ENCODE results near the gene HMX1.

Gene HMX1

DNA sequence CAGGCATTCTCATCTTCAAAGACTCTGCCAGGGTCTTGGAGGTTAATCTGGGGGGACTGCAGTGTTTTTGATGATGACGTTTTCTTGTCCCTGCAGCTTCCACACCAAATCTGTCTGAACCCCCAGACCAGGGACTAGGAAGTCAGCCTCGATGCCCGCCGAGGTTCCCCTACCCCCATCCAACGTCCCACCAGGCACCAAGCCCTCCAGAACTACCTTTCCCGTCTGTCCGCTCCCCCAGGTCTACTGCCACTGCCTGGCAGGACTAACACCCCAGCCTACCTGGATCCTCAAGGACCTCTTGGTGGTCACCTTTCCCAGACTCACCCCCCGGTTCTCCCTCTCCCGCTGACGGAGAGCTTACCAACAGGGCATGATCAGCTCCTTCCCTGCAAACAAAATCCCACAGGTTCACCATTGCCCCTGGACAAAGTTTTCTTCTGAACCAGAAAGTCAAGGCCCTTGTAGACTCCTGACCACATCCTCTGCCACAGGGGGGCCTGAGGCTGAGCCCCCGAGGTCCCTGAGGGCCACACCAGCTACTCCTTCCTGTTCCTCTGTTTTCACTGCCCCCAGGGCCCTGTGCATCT lies 40.9 kb downstream of the HMX1 start:
- no peak overlapping the region for H3K4me3 ChIP-seq (replicated peaks; ENCODE audit: low read depth, low read length)
- DNase-seq (ENCODE audit: extremely low read depth, low read depth): no peak
- TF ChIP-seq, protein P1, sequence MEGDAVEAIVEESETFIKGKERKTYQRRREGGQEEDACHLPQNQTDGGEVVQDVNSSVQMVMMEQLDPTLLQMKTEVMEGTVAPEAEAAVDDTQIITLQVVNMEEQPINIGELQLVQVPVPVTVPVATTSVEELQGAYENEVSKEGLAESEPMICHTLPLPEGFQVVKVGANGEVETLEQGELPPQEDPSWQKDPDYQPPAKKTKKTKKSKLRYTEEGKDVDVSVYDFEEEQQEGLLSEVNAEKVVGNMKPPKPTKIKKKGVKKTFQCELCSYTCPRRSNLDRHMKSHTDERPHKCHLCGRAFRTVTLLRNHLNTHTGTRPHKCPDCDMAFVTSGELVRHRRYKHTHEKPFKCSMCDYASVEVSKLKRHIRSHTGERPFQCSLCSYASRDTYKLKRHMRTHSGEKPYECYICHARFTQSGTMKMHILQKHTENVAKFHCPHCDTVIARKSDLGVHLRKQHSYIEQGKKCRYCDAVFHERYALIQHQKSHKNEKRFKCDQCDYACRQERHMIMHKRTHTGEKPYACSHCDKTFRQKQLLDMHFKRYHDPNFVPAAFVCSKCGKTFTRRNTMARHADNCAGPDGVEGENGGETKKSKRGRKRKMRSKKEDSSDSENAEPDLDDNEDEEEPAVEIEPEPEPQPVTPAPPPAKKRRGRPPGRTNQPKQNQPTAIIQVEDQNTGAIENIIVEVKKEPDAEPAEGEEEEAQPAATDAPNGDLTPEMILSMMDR (IDR thresholded peaks at IDR 0.05; ENCODE audit: low read depth, low read length, missing control alignments): no peak

DNA sequence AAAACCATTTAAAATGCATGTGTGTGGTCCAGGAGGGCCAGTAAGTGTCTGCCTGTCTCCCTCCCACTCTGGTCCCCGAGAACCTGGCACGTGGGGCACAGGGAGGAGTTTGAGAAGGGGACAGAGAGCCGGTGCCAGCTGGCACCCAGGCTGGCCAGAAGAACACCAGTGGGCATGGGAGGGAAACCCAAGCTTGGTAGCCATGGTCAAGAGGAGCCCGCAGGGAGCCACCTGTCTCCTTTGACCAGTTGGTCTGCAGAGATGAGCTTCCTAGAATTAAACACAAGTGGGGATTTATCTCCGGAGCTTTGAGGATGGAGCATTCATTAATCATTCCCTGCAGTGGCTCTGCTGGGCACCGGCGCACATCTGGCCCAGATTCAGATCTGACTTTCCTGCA lies 41.6 kb downstream of the HMX1 start:
- H3K4me3 ChIP-seq (replicated peaks; ENCODE audit: low read depth, low read length): no peak overlapping the region
- TF ChIP-seq, protein P1 (IDR thresholded peaks at IDR 0.05; ENCODE audit: low read depth, low read length, missing control alignments): no peak
- DNase-seq (ENCODE audit: extremely low read depth, low read depth): no peak

DNA sequence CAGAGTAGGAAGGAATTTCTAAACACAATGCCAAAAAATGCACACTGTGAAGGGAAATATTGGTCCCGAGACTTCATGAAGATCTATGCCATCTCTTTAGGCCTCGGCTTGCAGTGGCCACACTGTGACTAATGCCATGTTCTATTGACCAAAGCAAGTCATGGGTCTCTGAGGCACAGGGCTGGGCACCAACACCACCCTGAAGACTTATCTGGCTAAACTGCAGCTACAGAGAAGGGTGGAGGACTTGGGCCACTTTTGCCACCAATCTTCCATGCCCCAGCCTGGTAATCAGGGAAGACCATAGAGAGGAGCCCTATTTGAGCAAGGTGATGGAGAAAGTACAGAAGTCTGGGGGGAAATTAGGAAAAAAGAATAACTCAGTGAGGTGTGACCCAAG lies 42.1 kb downstream of the HMX1 start:
- no peak for DNase-seq (ENCODE audit: extremely low read depth, low read depth)
- TF ChIP-seq, protein P1 (IDR thresholded peaks at IDR 0.05; ENCODE audit: low read depth, low read length, missing control alignments): no peak
- H3K4me3 ChIP-seq (replicated peaks; ENCODE audit: low read depth, low read length): no peak overlapping the region

DNA sequence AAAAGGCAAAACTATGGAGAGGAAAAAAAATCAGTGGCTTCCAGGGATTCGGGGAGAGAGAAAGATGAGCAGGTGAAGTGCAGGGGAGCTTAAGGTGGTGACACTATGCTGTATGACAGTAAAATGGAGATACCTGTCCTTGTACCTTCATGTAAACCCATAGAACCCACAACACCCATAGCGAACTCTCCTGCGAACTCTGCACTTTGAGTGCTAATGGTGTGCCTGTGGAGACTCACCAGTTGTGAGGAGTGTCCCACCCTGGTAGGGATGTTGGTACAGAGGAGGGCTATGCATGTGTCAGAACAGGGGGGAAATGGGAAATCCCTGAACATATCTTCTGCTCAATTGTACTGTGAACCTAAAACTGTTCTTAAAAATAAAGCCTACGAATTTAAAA lies 42.8 kb downstream of the HMX1 start:
- DNase-seq (ENCODE audit: extremely low read depth, low read depth): no peak
- TF ChIP-seq, protein P1 (IDR thresholded peaks at IDR 0.05; ENCODE audit: low read depth, low read length, missing control alignments): no peak

DNA sequence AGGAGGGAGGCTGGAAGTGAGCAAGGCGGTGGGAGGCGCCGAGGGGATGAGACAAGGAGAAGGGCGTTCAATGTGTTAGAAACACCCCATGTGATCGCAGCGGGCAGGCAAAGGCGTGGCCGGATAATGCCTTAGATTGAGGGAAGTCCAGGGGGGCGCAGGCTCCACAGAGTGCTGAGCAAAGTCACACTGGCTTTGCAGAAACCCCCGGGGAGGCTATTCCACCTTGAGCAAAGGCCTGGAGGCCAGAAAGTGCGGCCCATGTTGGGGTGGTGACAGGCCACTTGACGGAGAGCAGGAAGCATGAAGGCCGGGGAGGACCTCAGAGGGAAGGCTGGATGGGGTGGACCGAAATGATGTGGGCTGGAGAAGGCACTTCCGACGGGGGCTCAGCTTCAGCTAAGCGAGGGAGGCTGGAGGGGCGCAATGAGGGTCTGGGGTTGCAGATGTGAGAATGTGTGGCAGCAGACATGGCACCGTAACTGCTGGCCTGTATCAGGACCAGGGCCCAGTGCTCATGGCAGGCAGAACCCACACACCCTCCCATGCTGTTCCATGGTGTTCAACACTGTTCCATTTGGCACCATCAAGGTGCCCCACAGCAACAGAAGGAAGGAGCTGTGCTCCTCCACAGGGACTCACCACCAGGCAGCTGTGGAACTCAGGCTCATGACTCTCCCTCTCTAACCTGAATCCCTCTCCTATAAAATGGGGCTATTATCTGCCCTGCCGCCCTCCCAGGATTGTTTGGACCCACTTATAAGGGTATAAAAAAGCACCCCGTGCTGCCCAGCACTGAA lies 50.3 kb downstream of the HMX1 start:
- H3K4me3 ChIP-seq (replicated peaks; ENCODE audit: low read depth, low read length): no peak overlapping the region
- no peak for DNase-seq (ENCODE audit: extremely low read depth, low read depth)
- TF ChIP-seq, protein P1 (IDR thresholded peaks at IDR 0.05; ENCODE audit: low read depth, low read length, missing control alignments): no peak

More for the DNA sequence above, 42.8 kb downstream of the HMX1 start:
- H3K4me3 ChIP-seq (replicated peaks; ENCODE audit: low read depth, low read length): no peak overlapping the region

DNA sequence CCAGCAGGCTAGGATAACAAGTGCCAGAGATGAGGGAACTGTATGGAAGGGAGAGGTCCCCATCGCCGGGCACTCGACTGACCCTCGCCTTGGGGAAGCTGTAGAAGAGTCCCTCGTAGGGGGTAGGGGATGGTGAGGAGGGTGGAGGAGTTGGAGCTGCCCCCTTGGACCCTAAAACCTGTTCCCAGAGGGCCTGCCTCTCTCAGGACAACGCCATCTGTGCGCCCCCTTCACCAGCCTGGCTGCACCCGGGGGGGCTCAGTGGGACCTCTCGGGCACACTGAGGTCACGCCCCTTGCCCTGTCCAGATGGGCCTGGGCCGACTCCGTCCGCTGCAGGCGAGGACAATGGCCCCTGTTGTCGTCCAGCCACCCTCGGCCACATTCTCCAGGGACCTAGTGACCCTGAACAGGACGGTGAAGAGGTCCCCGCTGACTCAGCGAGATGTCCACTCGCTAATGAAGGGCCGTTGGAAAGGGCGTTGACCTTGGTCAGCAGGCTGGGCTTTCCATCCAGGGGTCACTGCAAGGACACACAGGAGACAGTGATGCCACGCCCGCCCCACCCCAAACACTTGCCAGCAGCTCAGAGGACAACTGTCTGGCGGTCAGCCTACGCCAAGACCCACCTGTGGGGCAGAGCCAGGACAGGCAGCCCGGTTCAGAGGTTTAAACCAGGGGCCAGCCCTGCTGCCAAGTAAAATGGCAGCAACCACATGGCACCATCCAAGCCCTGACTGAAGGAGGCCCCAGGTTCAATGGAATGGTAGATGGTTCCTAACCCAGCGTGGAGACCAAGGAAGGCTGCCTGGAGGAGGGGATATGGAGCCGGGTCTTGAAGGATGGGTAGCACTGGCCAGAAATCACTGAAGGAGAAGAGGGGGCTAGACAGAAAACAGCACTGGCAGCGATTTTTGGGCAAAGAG lies 51.2 kb downstream of the HMX1 start:
- H3K4me3 ChIP-seq (replicated peaks; ENCODE audit: low read depth, low read length): no peak overlapping the region
- DNase-seq (ENCODE audit: extremely low read depth, low read depth): no peak
- TF ChIP-seq, protein P1 (IDR thresholded peaks at IDR 0.05; ENCODE audit: low read depth, low read length, missing control alignments): no peak
